ENCODE data around the gene PCDHA1.

The PCDHA1 gene

DNA sequence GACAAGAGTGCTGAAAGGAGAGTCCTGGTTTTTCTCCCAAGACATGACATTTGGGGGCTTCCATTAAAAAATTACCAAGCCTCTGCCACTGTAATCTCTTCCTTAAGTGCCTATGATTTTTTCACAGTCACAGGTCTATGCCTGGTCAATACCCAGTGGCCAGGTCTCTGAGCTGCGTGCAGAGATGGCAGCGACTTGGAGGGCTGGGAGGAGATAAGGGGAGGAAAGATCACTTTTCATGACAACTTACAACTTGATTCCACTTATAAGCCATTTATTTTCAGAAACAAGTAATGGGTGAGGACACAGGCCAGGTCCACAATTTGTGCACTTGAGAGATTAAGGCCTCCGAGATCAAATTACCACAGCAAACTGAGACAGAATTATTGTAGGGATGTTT, 178.4 kb downstream of the PCDHA1 start:
- Histone ChIP-seq H3K36me3 (no peaks in the 10 kb centered on the region), H3K9me3 (no peaks in the 10 kb centered on the region), H3K4me1 (ENCODE audit: control insufficient read depth in 1 of 2, insufficient read depth in 1 of 2, low read depth in 1 of 2, low read length in 1 of 2) (no peaks in the 10 kb centered on the region), H3K27me3 (peaks cover 46% of the 10 kb centered on the region), H3K4me3 (ENCODE audit: low read depth in 1 of 2, low read length in 1 of 2) (no peak overlapping the region), H3K27ac (no peak overlapping the region)
- TF ChIP-seq, protein P1, sequence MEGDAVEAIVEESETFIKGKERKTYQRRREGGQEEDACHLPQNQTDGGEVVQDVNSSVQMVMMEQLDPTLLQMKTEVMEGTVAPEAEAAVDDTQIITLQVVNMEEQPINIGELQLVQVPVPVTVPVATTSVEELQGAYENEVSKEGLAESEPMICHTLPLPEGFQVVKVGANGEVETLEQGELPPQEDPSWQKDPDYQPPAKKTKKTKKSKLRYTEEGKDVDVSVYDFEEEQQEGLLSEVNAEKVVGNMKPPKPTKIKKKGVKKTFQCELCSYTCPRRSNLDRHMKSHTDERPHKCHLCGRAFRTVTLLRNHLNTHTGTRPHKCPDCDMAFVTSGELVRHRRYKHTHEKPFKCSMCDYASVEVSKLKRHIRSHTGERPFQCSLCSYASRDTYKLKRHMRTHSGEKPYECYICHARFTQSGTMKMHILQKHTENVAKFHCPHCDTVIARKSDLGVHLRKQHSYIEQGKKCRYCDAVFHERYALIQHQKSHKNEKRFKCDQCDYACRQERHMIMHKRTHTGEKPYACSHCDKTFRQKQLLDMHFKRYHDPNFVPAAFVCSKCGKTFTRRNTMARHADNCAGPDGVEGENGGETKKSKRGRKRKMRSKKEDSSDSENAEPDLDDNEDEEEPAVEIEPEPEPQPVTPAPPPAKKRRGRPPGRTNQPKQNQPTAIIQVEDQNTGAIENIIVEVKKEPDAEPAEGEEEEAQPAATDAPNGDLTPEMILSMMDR (IDR thresholded peaks at IDR 0.05), result no peak

DNA sequence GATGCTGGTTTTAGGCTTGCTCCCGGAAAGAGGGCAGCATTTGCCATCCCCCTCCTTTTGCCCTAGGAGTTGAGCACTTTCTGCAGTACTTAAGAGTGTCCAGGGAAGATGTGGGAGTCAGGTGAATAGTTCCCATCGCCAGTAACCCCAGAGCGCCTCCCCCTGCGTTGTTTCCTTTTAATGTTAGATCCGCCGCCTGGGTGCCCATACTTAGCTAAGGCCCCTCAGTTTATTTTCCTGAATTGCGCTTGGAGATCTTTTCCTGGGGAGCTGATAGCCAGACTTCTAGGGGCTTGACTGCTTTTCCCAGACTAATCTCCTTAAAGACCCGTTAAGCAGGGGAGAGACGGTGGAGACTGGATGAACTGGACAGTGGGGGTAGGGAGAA, 180.0 kb downstream of the PCDHA1 start:
- TF ChIP-seq, protein P1 (IDR thresholded peaks at IDR 0.05), result no peak
- no peaks in the 10 kb centered on the region for H3K36me3 ChIP-seq
- no peaks in the 10 kb centered on the region for H3K4me1 ChIP-seq (ENCODE audit: control insufficient read depth in 1 of 2, insufficient read depth in 1 of 2, low read depth in 1 of 2, low read length in 1 of 2)
- H3K27me3 ChIP-seq, result peaks cover 46% of the 10 kb centered on the region
- H3K9me3 ChIP-seq, result no peaks in the 10 kb centered on the region
- H3K27ac ChIP-seq, result no peak overlapping the region
- H3K4me3 ChIP-seq (ENCODE audit: low read depth in 1 of 2, low read length in 1 of 2), result no peak overlapping the region

DNA sequence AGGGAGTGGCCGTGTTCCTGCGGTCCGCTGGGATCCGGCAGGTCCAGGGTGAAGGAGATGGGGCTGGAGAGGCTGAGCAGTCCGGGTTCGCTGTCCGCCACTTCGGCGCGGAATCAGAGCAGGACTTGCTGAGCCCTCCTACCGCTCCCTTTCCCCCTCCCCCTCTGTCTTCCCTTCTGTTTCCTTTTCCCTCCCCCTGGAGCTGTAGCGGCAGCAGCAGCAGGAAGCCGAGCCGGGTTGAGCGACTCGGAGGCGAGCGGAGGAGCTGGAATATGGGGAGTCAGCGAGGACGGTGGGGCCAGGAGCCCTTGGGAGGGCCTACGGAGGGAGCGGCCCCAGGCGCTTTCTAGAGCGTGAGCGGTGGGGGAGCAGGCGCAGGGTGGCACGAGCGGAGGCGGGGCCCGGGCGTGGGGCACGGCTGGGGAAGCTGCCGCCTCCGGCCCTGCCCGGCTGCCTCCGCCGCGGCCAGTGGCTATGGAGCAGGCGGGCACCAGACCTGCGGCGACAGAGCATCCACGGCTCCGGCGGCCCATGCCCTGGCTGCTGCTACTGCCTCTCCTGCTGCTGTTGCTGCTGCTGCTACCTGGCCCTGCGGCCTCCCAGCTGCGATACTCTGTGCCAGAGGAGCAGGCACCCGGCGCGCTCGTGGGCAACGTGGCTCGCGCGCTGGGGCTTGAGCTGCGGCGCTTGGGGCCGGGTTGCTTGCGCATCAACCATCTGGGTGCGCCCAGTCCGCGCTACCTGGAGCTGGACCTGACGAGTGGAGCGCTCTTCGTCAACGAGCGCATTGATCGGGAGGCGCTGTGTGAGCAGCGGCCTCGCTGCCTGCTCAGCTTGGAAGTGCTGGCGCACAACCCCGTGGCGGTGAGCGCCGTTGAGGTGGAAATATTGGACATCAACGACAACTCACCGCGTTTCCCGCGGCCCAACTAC, 180.6 kb downstream of the PCDHA1 start, which contains the start of gene PCDHAC2:
Gene PCDHAC2, plus strand, starts transcription at position 184 of the 933 bp plus-strand sequence. Its CDS starts 291 bp downstream, at position 475.
- Histone ChIP-seq H3K36me3 (no peaks in the 10 kb centered on the region), H3K4me1 (ENCODE audit: control insufficient read depth in 1 of 2, insufficient read depth in 1 of 2, low read depth in 1 of 2, low read length in 1 of 2) (no peaks in the 10 kb centered on the region), H3K9me3 (no peaks in the 10 kb centered on the region), H3K27me3 (peaks cover 46% of the 10 kb centered on the region), H3K4me3 (ENCODE audit: low read depth in 1 of 2, low read length in 1 of 2) (no peak within 1 kb of the TSS), H3K27ac (no peak within 1 kb of the TSS)
- TF ChIP-seq, protein P1 (IDR thresholded peaks at IDR 0.05), result no peak

DNA sequence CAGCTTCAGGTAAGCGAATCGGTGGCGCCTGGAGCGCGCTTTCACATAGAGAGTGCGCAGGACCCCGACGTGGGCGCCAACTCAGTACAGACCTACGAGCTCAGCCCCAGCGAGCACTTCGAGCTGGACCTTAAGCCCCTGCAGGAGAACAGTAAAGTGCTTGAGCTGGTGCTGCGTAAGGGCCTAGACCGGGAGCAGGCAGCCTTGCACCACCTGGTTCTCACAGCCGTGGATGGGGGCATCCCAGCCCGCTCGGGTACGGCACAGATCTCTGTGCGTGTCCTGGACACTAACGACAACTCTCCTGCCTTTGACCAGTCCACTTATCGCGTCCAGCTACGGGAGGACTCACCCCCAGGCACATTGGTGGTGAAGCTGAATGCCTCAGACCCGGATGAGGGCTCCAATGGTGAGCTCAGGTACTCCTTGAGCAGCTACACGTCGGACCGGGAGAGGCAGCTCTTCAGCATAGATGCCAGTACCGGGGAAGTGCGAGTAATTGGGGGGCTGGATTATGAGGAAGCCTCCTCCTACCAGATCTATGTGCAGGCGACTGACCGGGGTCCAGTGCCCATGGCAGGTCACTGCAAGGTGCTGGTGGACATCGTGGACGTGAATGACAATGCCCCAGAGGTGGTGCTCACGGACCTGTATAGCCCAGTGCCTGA, 181.4 kb downstream of the PCDHA1 start:
- no peak overlapping the region for H3K4me3 ChIP-seq (ENCODE audit: low read depth in 1 of 2, low read length in 1 of 2)
- peaks cover 46% of the 10 kb centered on the region for H3K27me3 ChIP-seq
- H3K36me3 ChIP-seq, result no peaks in the 10 kb centered on the region
- TF ChIP-seq, protein P1 (IDR thresholded peaks at IDR 0.05), result no peak
- no peaks in the 10 kb centered on the region for H3K9me3 ChIP-seq
- no peaks in the 10 kb centered on the region for H3K4me1 ChIP-seq (ENCODE audit: control insufficient read depth in 1 of 2, insufficient read depth in 1 of 2, low read depth in 1 of 2, low read length in 1 of 2)
- no peak overlapping the region for H3K27ac ChIP-seq

DNA sequence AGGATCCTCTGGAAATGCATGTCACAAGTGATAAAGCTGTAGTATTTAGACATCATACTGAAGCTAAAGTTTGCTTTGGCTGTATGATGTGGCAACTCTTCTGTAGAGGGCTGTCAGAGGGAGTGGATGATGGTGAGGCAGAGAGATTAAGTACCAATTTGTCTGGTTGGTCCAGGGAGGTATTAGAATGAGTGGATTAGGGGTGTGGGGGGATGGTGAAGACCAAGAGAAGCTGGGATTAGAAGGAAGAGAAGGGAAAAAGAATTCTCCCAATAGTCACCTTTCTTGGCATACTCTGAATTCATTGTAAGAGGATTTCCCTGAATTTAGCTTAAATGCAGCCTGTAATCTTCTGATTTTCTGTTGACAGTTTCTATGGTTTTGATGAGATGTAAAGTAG, 183.9 kb downstream of the PCDHA1 start:
- Histone ChIP-seq H3K4me3 (ENCODE audit: low read depth in 1 of 2, low read length in 1 of 2) (no peak overlapping the region), H3K27ac (no peak overlapping the region), H3K27me3 (peaks cover 34% of the 10 kb centered on the region), H3K4me1 (ENCODE audit: control insufficient read depth in 1 of 2, insufficient read depth in 1 of 2, low read depth in 1 of 2, low read length in 1 of 2) (no peaks in the 10 kb centered on the region), H3K36me3 (no peaks in the 10 kb centered on the region), H3K9me3 (no peaks in the 10 kb centered on the region)
- TF ChIP-seq, protein P1 (IDR thresholded peaks at IDR 0.05), result no peak

Data from neutrophil (primary cell).